H1 (cell line): ENCODE results near the gene WDR64. TPM values are rescaled to one million over a fixed set of nuclear protein-coding genes. Genes with fewer than 3 reads are reported as not detected.

Source experiments
- CHD1 ChIP-seq: IDR thresholded peaks from 2 replicates; pipeline ENCODE4 v1.6.1; 2012; ENCODE audit warnings: low read depth, low read length, improper control_type of control experiment
- RBBP5 ChIP-seq: IDR thresholded peaks from 2 replicates; pipeline ENCODE4 v1.7.1; 2012; ENCODE audit warnings: low read depth, mild to moderate bottlenecking, inconsistent platforms, low read length, moderate library complexity, borderline replicate concordance
- SIRT6 ChIP-seq: IDR thresholded peaks from one replicate; pipeline ENCODE4 v1.7.1; 2012; ENCODE audit warnings: low read length, inconsistent platforms
- TBP ChIP-seq: IDR thresholded peaks from 2 replicates; pipeline ENCODE4 v1.6.1; 2011; ENCODE audit warnings: low read depth, low read length, improper control_type of control experiment
- ZNF274 ChIP-seq: IDR thresholded peaks from 2 replicates; pipeline ENCODE4 v1.7.0; 2012; ENCODE audit warnings: low read length, borderline replicate concordance; ENCODE audit errors: extremely low read depth
- polyA plus RNA-seq, 7 experiments: library from polyadenylated mRNA; depleted of rRNA in 3 of 7; stranded (reverse) in 5 of 7; unstranded in 2 of 7; fragments of >200 nt in 5 of 7; fragments of 200-250 nt in 2 of 7; gene quantifications; 1 replicate in 5 of 7; 2 replicates in 1 of 7; 4 replicates in 1 of 7; pipeline versions ENCODE4 v1.2.1 to v1.2.3, GENCODE V29; 2011 to 2013; ENCODE audit warnings: missing spikeins in 2 of 7, mixed read lengths in 2 of 7
- total RNA-seq: library from RNA; stranded (reverse); fragmentation: NEBNext Ultra II Directional; extraction: Animal tissue kit (Norgen Biotek cat#: 25700); gene quantifications from 2 replicates; pipeline ENCODE4 v1.2.1, GENCODE V29; 2021
- TF ChIP-seq, protein P1 (sequence below): IDR thresholded peaks from 2 replicates; pipeline ENCODE4 v1.6.1; 2012; ENCODE audit warnings: inconsistent platforms

The WDR64 gene
- total and polyA plus RNA-seq, 2 of the 8 experiments (the other 6 are each of a cell fraction or from before 2014, with no cell fraction given), result 0.02 TPM; not detected in 1

DNA sequence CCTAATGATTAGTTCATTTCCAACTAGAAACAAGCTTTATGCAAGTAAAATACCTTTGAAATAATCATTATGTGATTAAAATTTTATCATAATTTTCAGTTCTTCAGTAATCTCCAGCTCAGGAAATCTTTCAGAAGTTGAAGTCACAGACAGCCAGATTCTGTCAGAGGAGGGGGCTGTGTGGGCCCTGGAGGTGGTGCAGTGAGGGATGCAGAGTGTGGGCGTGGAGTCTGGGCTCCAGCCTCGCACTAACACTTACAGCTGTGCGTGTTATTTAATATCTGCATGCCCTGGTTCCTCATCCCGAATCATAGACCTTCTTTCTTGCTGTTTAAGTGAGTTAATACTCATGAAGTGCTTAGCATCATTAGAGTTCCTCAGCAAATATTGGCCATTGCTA is 23.9 kb downstream of the WDR64 start (continued):
- no peak for TF ChIP-seq RBBP5
- TF ChIP-seq SIRT6, result no peak
- TF ChIP-seq, protein P1, sequence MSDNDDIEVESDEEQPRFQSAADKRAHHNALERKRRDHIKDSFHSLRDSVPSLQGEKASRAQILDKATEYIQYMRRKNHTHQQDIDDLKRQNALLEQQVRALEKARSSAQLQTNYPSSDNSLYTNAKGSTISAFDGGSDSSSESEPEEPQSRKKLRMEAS, result no peak
- no peak for TF ChIP-seq ZNF274
- no peak for TF ChIP-seq TBP
- no peak for TF ChIP-seq CHD1
